ENCODE results near the gene FHAD1.

GRCh38 chr1:15299806-15300205 is 52.8 kb downstream of the FHAD1 start:
- TF ChIP-seq CTCF (IDR thresholded peaks at IDR 0.05; ENCODE audit: low read depth, low read length) (no peak), POLR2A (IDR thresholded peaks at IDR 0.05; ENCODE audit: extremely low read depth, insufficient read length) (no peak), MAX (IDR thresholded peaks at IDR 0.05; ENCODE audit: low read depth, low read length) (no peak)
